Omental fat pad (tissue), 4 donors: ENCODE results near the gene SELPLG. TPM values are rescaled to one million over a fixed set of nuclear protein-coding genes. Genes with fewer than 3 reads are reported as not detected.

ENCODE experiments used
- ATAC-seq: fragments of 150-250 bp; one replicate; pipeline ENCODE4 v1.9.1; 2016; ENCODE audit warnings: mild to moderate bottlenecking, moderate library complexity; ENCODE audit not compliant: low FRiP score
- DNase-seq: peaks from one replicate; pipeline ENCODE4 v3.0.0-alpha.2; 2019; ENCODE audit warnings: low spot score
- total RNA-seq, 4 donors: library from RNA; depleted of rRNA; stranded (reverse); fragments of >200 nt; gene quantifications; one replicate each; pipeline ENCODE4 v1.1.0, GENCODE V29; 2016
- TF ChIP-seq, protein P1 (sequence below), 3 donors: fragments of 450-650 bp; IDR thresholded peaks; one replicate each; pipeline ENCODE4 v1.5.1; 2016 to 2017; ENCODE audit warnings: antibody characterized with exemption in 3 of 3, mild to moderate bottlenecking in 3 of 3, moderate library complexity in 2 of 3

Gene SELPLG
- total RNA-seq, 4 donors from 2014 or later = 12.4 to 45.6 (median 18.3) TPM

DNA sequence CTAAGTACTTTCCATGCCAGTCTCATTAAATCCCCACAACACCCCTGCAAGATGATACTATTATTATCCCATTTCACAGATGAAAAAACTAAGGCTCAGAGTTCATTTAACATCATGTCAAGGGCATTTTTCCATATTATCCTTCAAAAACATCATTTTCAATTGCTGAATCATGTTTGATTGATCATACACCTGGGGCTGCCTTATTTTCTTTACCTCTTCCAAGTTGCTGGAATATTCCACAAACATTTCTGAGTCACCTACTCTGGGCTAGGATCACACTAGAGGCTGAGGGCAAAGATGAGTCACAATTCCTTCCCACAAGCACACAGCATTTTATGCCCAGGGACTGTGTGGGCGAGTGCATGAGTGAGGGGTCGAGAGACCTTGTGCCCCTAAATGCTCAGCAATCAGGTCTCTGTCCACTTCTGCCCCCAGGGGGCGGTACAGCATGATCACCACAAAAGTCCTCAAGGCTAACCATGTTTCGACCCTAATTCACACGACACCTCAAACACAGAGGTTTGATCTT, 21.7 kb downstream of the SELPLG start:
- TF ChIP-seq, protein P1, sequence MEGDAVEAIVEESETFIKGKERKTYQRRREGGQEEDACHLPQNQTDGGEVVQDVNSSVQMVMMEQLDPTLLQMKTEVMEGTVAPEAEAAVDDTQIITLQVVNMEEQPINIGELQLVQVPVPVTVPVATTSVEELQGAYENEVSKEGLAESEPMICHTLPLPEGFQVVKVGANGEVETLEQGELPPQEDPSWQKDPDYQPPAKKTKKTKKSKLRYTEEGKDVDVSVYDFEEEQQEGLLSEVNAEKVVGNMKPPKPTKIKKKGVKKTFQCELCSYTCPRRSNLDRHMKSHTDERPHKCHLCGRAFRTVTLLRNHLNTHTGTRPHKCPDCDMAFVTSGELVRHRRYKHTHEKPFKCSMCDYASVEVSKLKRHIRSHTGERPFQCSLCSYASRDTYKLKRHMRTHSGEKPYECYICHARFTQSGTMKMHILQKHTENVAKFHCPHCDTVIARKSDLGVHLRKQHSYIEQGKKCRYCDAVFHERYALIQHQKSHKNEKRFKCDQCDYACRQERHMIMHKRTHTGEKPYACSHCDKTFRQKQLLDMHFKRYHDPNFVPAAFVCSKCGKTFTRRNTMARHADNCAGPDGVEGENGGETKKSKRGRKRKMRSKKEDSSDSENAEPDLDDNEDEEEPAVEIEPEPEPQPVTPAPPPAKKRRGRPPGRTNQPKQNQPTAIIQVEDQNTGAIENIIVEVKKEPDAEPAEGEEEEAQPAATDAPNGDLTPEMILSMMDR (IDR thresholded peaks at IDR 0.05) = no peak
- DNase-seq (no peak), ATAC-seq (peak; percentile 82)

- TF ChIP-seq, protein P1 (IDR thresholded peaks at IDR 0.05) = no peak
- DNase-seq (no peak), ATAC-seq (no peak)
Observed at GRCh38 chr12:108610856-108611605, 22.7 kb downstream of the SELPLG start.

GRCh38 chr12:108610336-108610815, 23.3 kb downstream of the SELPLG start:
- no peak for ATAC-seq
- TF ChIP-seq, protein P1 (IDR thresholded peaks at IDR 0.05) = no peak
- DNase-seq = no peak

DNA sequence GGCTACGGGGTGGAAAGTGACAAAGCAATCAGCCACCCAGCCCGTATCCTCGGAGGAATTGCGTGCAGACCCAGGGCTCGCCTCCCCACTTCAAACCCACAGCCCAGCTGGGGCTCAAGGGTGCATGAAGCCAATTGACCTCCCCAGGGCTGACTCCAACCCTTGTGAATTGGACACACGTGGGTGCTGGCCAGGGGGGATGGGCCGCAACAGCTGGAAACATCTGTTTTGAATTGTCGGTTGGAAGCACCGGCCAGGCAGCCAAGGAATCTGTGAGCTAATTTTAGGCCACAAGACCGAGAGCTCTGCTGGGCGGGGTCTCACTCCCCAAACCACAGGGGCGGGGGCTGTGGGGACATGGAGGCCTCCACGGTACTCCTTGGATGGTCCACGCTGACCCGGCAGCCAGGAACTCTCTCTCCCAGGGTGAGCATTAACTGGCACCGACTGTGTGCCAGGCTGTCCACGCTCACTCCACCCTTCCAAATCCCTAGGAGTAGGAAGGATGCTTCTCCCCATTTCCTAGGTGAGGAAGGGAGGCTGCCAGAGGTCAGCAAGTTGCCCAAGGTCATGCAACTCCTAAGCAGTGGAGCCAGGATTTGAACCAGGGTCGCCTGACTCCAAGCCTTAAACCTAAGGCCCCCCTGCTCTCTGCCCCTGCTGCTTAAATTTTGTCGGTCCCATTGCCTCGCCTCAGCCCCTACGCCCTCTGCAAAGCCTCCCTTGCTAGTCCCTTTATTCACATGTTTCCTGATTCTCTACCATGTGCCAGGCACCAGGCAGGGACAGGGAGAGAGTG, 24.0 kb downstream of the SELPLG start:
- DNase-seq (no peak), ATAC-seq (no peak)
- TF ChIP-seq, protein P1 (IDR thresholded peaks at IDR 0.05) = no peak

GRCh38 chr12:108608616-108609015, 25.1 kb downstream of the SELPLG start:
- no peak for ATAC-seq
- DNase-seq = no peak
- TF ChIP-seq, protein P1 (IDR thresholded peaks at IDR 0.05) = no peak

DNA sequence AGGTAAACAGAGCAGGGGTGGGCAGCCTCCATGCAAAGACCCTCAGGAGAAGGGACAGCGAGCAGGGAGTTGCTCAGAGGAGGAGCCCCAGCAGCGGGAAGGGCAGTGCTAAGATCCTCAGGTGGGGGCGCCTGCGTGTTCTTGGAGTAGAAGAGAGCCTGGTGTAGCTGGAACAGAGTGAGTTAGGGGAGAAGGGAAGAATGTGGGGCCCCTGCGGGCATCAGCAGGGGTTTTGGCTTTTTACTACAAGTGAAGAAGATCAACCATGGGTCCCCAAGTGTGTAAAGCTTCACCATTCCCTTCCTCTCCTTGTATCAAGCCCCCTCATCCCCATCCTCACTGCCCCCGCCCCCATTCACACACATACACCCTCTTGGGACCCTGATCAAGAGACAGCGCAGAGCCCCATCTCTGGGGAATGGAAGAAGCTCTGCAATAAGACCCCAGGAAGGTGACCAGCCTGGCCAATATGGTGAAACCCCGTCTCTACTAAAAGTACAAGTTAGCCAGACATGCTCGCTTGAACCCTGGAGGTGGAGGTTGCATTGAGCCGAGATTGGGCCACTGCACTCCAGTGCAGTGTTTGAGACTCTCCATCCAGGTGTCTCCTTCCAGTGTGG, 25.6 kb downstream of the SELPLG start:
- ATAC-seq (no peak), DNase-seq (no peak)
- TF ChIP-seq, protein P1 (IDR thresholded peaks at IDR 0.05) = no peak
